Myometrial cell (primary cell): ENCODE results near the gene PNLIPRP1. TPM values are rescaled to one million over a fixed set of nuclear protein-coding genes. Genes with fewer than 3 reads are reported as not detected.

ENCODE experiments used
- total RNA-seq: library from RNA; depleted of rRNA; stranded (reverse); fragments of >200 nt; gene quantifications from 2 replicates; pipeline ENCODE4 v1.2.3, GENCODE V29; 2015

Gene PNLIPRP1
- not detected in 2 replicates for total RNA-seq

GRCh38 chr10:116590590-116591444 lies at the start of gene PNLIPRP1:
TSS of gene PNLIPRP1 (plus strand) at chr10:116590959. CDS start at chr10:116591130, 171 bp downstream.

GRCh38 chr10:116545756-116546155 lies 45.0 kb upstream of the PNLIPRP1 start, which contains the start of gene PNLIP:
TSS of gene PNLIP (plus strand) at chr10:116545931. CDS start at chr10:116546093, 162 bp downstream.

GRCh38 chr10:116620423-116621400 lies 30.0 kb downstream of the PNLIPRP1 start, which contains the start of gene PNLIPRP2:
TSS of gene PNLIPRP2 (plus strand) at chr10:116620953.

Other genes with a start within 250 kb of the PNLIPRP1 start
- not detected in 2 replicates for gene PNLIPRP3, start 163.1 kb upstream of the PNLIPRP1 start, total RNA-seq
- not detected in 2 replicates for gene PNLIP, start 45.0 kb upstream of the PNLIPRP1 start, total RNA-seq
- not detected in 2 replicates for gene PNLIPRP2, start 30.0 kb downstream of the PNLIPRP1 start, total RNA-seq
- 8.6 and 12.4 TPM in 2 replicates for gene HSPA12A, start 151.6 kb downstream of the PNLIPRP1 start, total RNA-seq